ENCODE results near the gene MEOX1. TPM values are rescaled to one million over a fixed set of nuclear protein-coding genes. Genes with fewer than 3 reads are reported as not detected.

Gene MEOX1
- total RNA-seq, 1 experiment from 2014 or later = not detected

DNA sequence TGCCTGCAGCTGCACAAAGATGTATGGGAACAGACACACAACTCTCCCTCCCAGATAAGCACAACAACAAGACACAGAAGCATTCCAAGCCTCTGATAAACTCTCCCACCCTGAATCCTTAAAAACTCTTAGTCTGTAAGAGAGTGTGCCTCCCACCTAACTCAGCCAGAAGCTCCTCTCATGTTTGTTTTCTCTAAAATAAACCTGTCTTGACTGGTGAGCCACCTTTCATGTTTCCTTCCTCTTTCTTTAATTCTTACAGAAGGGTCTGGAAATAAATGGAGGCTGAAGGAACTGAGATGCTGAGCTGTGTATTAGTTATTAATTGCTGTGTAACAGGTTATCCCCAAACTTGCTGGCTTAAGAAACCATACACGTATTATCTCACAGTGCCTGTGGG is 57.2 kb downstream of the MEOX1 start:
- Histone ChIP-seq H3K4me1 (ENCODE audit: insufficient read depth, low read length) (no peaks in the 10 kb centered on the region), H2BK20ac (ENCODE audit: low read depth, low read length, poor library complexity, severe bottlenecking) (no peak overlapping the region), H3K27me3 (ENCODE audit: insufficient read depth, low read length) (no peaks in the 10 kb centered on the region), H4K5ac (ENCODE audit: insufficient read length, low read depth, low read length) (no peak overlapping the region), H3K9me3 (ENCODE audit: control insufficient read depth, low read depth, low read length) (no peaks in the 10 kb centered on the region), H3K4me2 (ENCODE audit: insufficient read depth, insufficient read length, low read length) (no peak overlapping the region), H2BK12ac (ENCODE audit: insufficient read length, low read depth, low read length) (no peak overlapping the region), H3K23ac (ENCODE audit: insufficient read length, low read depth, low read length) (no peak overlapping the region), H2BK5ac (ENCODE audit: insufficient read length, low read length) (no peak overlapping the region), H4K8ac (replicated peaks; ENCODE audit: insufficient read length, low read depth, low read length) (no peak overlapping the region), H3K18ac (ENCODE audit: insufficient read length, low read depth, low read length) (no peak overlapping the region), H3K23me2 (ENCODE audit: insufficient read length, low read depth, low read length, poor library complexity, severe bottlenecking) (no peaks in the 10 kb centered on the region), H4K20me1 (ENCODE audit: control insufficient read depth, insufficient read depth, insufficient read length) (no peaks in the 10 kb centered on the region), H3K14ac (ENCODE audit: insufficient read depth, low read length) (no peak overlapping the region), H2AFZ (ENCODE audit: low read length) (no peak overlapping the region), H3T11ph (ENCODE audit: low read length) (no peak overlapping the region), H4K91ac (ENCODE audit: insufficient read length, low read depth, low read length) (no peak overlapping the region), H2BK120ac (ENCODE audit: low read depth, low read length, poor library complexity, severe bottlenecking) (no peak overlapping the region), H3K4ac (ENCODE audit: low read depth, low read length) (no peak overlapping the region), H2AK5ac (ENCODE audit: insufficient read length, low read length) (no peak overlapping the region), H3K56ac (ENCODE audit: insufficient read length, low read depth, low read length) (no peak overlapping the region), H3K79me1 (ENCODE audit: insufficient read depth, low read depth, low read length, poor library complexity, severe bottlenecking) (no peaks in the 10 kb centered on the region), H3K79me2 (ENCODE audit: insufficient read depth, low read length) (no peaks in the 10 kb centered on the region), H3K9ac (ENCODE audit: extremely low read depth, insufficient read length, low read length) (no peak overlapping the region), H2BK15ac (ENCODE audit: low read depth, low read length) (no peak overlapping the region), H3K27ac (ENCODE audit: insufficient read length, low read depth, low read length) (no peak overlapping the region)
- no peak overlapping the region for H3K27ac Mint-ChIP-seq
- no CpG with 5 or more reads among the region's 1 CpG for WGBS (ENCODE audit: extremely low coverage, insufficient read length, low lambda C conversion rate)
- DNase-seq = no peak
- H3K36me3 Mint-ChIP-seq (ENCODE audit: insufficient read depth in 1 of 3, low read depth in 3 of 3) = peaks cover 0 to 4% (median 0%) of the 10 kb centered on the region in 3 experiments; a peak in 1 of 7 replicates
- H3K9me3 Mint-ChIP-seq = peaks cover 2 to 4% of the 10 kb centered on the region in 2 experiments; a peak in 1 of 5 replicates
- H3K4me1 Mint-ChIP-seq = no peaks in the 10 kb centered on the region
- TF ChIP-seq CTCF (conservative IDR thresholded peaks at IDR 0.05) = no peak
- no peak overlapping the region for H3K4me3 Mint-ChIP-seq
- H3K27me3 Mint-ChIP-seq (ENCODE audit: low read depth) = peaks cover 1% of the 10 kb centered on the region; the same call in 1 of the 2 replicates
